Measurements from ENCODE around the gene MYH14. TPM values are rescaled to one million over a fixed set of nuclear protein-coding genes. Genes with fewer than 3 reads are reported as not detected.

The MYH14 gene
- total RNA-seq, 1 donor from 2014 or later: not detected

GRCh38 chr19:50312967-50313811 lies 109.8 kb downstream of the MYH14 start:
- Histone ChIP-seq H3K36me3 (ENCODE audit: insufficient read depth, low read length) (no peaks in the 10 kb centered on the region), H3K4me2 (ENCODE audit: low read length) (no peak overlapping the region), H3K27ac (ENCODE audit: low read depth, low read length) (no peak overlapping the region), H3K79me2 (ENCODE audit: insufficient read depth, low read length) (no peaks in the 10 kb centered on the region), H3K4me1 (ENCODE audit: insufficient read depth, low read length) (no peaks in the 10 kb centered on the region), H3K27me3 (ENCODE audit: insufficient read depth, low read length) (peaks cover 14% of the 10 kb centered on the region), H3K9ac (ENCODE audit: low read length) (no peak overlapping the region), H3K4me3 (ENCODE audit: insufficient read depth, low read depth, low read length) (no peak overlapping the region), H3K9me3 (ENCODE audit: insufficient read depth, low read depth, low read length) (no peaks in the 10 kb centered on the region), H2AFZ (ENCODE audit: low read depth, low read length) (no peak overlapping the region), H4K20me1 (ENCODE audit: insufficient read depth, low read length) (no peaks in the 10 kb centered on the region)
- Mint-ChIP-seq H3K9me3 (ENCODE audit: unreplicated experiment) (peaks cover 9% of the 10 kb centered on the region), H3K27ac (ENCODE audit: unreplicated experiment) (no peak overlapping the region), H3K4me3 (ENCODE audit: unreplicated experiment) (no peak overlapping the region), H3K4me1 (ENCODE audit: low read depth, unreplicated experiment) (no peaks in the 10 kb centered on the region), H3K27me3 (ENCODE audit: low read depth, unreplicated experiment) (no peaks in the 10 kb centered on the region), H3K36me3 (ENCODE audit: low read depth, unreplicated experiment) (no peaks in the 10 kb centered on the region)
- FAIRE-seq (no peak), DNase-seq (ENCODE audit: low read depth) (no peak)
- TF ChIP-seq, protein P1, sequence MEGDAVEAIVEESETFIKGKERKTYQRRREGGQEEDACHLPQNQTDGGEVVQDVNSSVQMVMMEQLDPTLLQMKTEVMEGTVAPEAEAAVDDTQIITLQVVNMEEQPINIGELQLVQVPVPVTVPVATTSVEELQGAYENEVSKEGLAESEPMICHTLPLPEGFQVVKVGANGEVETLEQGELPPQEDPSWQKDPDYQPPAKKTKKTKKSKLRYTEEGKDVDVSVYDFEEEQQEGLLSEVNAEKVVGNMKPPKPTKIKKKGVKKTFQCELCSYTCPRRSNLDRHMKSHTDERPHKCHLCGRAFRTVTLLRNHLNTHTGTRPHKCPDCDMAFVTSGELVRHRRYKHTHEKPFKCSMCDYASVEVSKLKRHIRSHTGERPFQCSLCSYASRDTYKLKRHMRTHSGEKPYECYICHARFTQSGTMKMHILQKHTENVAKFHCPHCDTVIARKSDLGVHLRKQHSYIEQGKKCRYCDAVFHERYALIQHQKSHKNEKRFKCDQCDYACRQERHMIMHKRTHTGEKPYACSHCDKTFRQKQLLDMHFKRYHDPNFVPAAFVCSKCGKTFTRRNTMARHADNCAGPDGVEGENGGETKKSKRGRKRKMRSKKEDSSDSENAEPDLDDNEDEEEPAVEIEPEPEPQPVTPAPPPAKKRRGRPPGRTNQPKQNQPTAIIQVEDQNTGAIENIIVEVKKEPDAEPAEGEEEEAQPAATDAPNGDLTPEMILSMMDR (IDR thresholded peaks at IDR 0.05; ENCODE audit: insufficient read depth, low read depth, low read length): no peak
- TF ChIP-seq EZH2 (IDR thresholded peaks at IDR 0.05; ENCODE audit: insufficient read depth, low read length): no peak

DNA sequence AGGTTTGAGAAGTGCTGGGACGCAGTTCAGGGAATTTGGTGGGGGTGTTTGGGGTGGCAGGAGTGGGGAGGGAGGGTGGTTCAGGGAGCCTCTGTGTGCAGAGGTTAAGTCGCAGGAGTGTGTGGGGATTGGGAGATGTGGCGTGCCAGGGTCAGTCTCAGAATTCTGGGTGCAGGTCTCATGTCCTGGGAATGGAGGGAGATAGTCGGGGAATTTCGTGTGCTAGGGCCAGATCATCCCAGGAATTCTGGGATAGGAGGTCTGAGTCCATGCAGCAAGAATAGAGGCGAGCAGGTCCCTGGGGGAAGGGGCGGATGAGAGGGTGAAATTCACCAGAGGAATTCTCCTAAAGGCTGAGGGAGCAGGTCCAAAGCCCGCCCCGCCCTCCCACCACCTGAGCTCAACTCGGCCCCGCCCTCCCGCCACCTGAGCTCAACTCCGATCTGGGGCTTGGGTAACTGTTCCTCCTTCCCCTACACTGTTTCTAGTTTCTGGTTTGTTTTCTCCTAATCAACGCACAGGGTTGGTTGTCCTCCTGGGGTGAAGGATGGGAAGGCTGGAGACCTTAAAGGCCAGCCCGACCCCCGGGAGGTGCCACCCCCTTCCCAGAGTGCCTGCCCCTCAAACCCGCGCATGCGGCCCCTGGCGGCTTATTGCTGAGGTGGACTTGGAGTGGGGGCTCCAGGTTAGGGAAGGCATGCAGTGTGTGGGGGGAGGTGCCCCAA lies 110.6 kb downstream of the MYH14 start:
- H3K27me3 ChIP-seq (ENCODE audit: insufficient read depth, low read length): peaks cover 14% of the 10 kb centered on the region
- no peak overlapping the region for H3K27ac ChIP-seq (ENCODE audit: low read depth, low read length)
- H4K20me1 ChIP-seq (ENCODE audit: insufficient read depth, low read length): no peaks in the 10 kb centered on the region
- no peak for DNase-seq (ENCODE audit: low read depth)
- Mint-ChIP-seq H3K27me3 (ENCODE audit: low read depth, unreplicated experiment) (no peaks in the 10 kb centered on the region), H3K4me3 (ENCODE audit: unreplicated experiment) (no peak overlapping the region), H3K9me3 (ENCODE audit: unreplicated experiment) (peaks cover 5% of the 10 kb centered on the region), H3K27ac (ENCODE audit: unreplicated experiment) (no peak overlapping the region), H3K4me1 (ENCODE audit: low read depth, unreplicated experiment) (no peaks in the 10 kb centered on the region), H3K36me3 (ENCODE audit: low read depth, unreplicated experiment) (no peaks in the 10 kb centered on the region)
- no peaks in the 10 kb centered on the region for H3K9me3 ChIP-seq (ENCODE audit: insufficient read depth, low read depth, low read length)
- H2AFZ ChIP-seq (ENCODE audit: low read depth, low read length): no peak overlapping the region
- H3K79me2 ChIP-seq (ENCODE audit: insufficient read depth, low read length): no peaks in the 10 kb centered on the region
- no peaks in the 10 kb centered on the region for H3K36me3 ChIP-seq (ENCODE audit: insufficient read depth, low read length)
- H3K4me3 ChIP-seq (ENCODE audit: insufficient read depth, low read depth, low read length): no peak overlapping the region
- no peaks in the 10 kb centered on the region for H3K4me1 ChIP-seq (ENCODE audit: insufficient read depth, low read length)
- H3K4me2 ChIP-seq (ENCODE audit: low read length): no peak overlapping the region
- FAIRE-seq: no peak
- H3K9ac ChIP-seq (ENCODE audit: low read length): no peak overlapping the region
- TF ChIP-seq EZH2 (IDR thresholded peaks at IDR 0.05; ENCODE audit: insufficient read depth, low read length): peak; percentile 23
- TF ChIP-seq, protein P1 (IDR thresholded peaks at IDR 0.05; ENCODE audit: insufficient read depth, low read depth, low read length): no peak
